H1 (cell line): ENCODE data around the gene SYNDIG1. TPM values are rescaled to one million over a fixed set of nuclear protein-coding genes. Genes with fewer than 3 reads are reported as not detected.

Experiments
- CTCF ChIA-PET: fragments of 300-600 bp; sonication (Branson Sonifier 250); formaldehyde crosslinking; loops from one replicate; lab custom pipeline; 2021; ENCODE audit not compliant: partially characterized antibody; lab: Charles Lee
- POLR2A ChIA-PET: fragments of 300-600 bp; sonication (Branson Sonifier 250); formaldehyde crosslinking; loops from one replicate; lab custom pipeline; 2021; ENCODE audit warnings: inconsistent platforms; ENCODE audit not compliant: partially characterized antibody; lab: Charles Lee
- DNase-seq, 2 experiments: peaks; one replicate each; pipeline versions ENCODE4 v3.0.0 to v3.0.0-alpha.2; 2010 to 2022; ENCODE audit warnings: low spot score in 2 of 2, low read depth in 1 of 2, mixed read lengths in 1 of 2
- FAIRE-seq: peaks from 2 replicates; lab custom pipeline; 2011; peaks lifted over from hg19 to GRCh38; lab: Jason Lieb, UNC
- H2AFZ ChIP-seq: 2 replicates; pipeline ENCODE4 v1.8.1; 2012; ENCODE audit warnings: low read length, inconsistent platforms
- H2AK5ac ChIP-seq: 2 replicates; pipeline ENCODE4 v1.6.1; 2013; ENCODE audit warnings: low read depth, low read length
- H2BK120ac ChIP-seq: replicated peaks from 2 replicates; pipeline ENCODE3; 2013; ENCODE audit warnings: low read depth, low read length, inconsistent platforms
- H2BK12ac ChIP-seq: 2 replicates; pipeline ENCODE4 v1.6.1; 2013; ENCODE audit warnings: low read depth, low read length
- H2BK15ac ChIP-seq: 2 replicates; pipeline ENCODE4 v1.6.1; 2013; ENCODE audit warnings: low read length
- H2BK20ac ChIP-seq: 2 replicates; pipeline ENCODE4 v1.6.1; 2013; ENCODE audit warnings: low read length
- H2BK5ac ChIP-seq: 2 replicates; pipeline ENCODE4 v1.6.1; 2013; ENCODE audit warnings: low read depth, low read length
- H3K14ac ChIP-seq: 2 replicates; pipeline ENCODE4 v1.6.1; 2013; ENCODE audit warnings: inconsistent platforms; ENCODE audit not compliant: insufficient read length
- H3K18ac ChIP-seq: 2 replicates; pipeline ENCODE4 v1.6.1; 2013; ENCODE audit warnings: low read length; ENCODE audit errors: extremely low read depth
- H3K23ac ChIP-seq: 2 replicates; pipeline ENCODE4 v1.6.1; 2013; ENCODE audit warnings: inconsistent platforms; ENCODE audit not compliant: insufficient read length
- H3K23me2 ChIP-seq: 2 replicates; pipeline ENCODE4 v1.6.1; 2013; ENCODE audit warnings: low read depth, low read length
- H3K27ac ChIP-seq: 2 replicates; pipeline ENCODE4 v1.6.1; 2011; ENCODE audit warnings: low read depth, low read length, inconsistent platforms
- H3K27me3 ChIP-seq, 4 experiments: replicated peaks in 1 of 4; 1 replicate in 1 of 4; 2 replicates in 3 of 4; pipeline versions ENCODE4 v1.6.1 to v1.8.1; 2011 to 2013; ENCODE audit warnings: low read length in 3 of 4, mild to moderate bottlenecking in 3 of 4, inconsistent platforms in 2 of 4, mixed read lengths in 2 of 4, moderate library complexity in 1 of 4; ENCODE audit not compliant: control insufficient read depth in 3 of 4, insufficient read depth in 3 of 4; ENCODE audit errors: extremely low read depth in 1 of 4
- H3K36me3 ChIP-seq, 4 experiments: 2 replicates each; pipeline versions ENCODE4 v1.6.1 to v1.8.1; 2011 to 2013; ENCODE audit warnings: mild to moderate bottlenecking in 4 of 4, low read length in 3 of 4, moderate library complexity in 2 of 4, control low read depth in 1 of 4, inconsistent platforms in 1 of 4; ENCODE audit not compliant: insufficient read depth in 4 of 4, control insufficient read depth in 2 of 4
- H3K4ac ChIP-seq: replicated peaks from 2 replicates; pipeline ENCODE3; 2013; ENCODE audit warnings: low read length, low read depth, mixed read lengths, inconsistent platforms; ENCODE audit not compliant: insufficient read length
- H3K4me1 ChIP-seq, 4 experiments: replicated peaks in 1 of 4; 1 replicate in 1 of 4; 2 replicates in 3 of 4; pipeline versions ENCODE4 v1.6.1 to v1.8.1; 2011 to 2013; ENCODE audit warnings: low read length in 3 of 4, inconsistent platforms in 2 of 4, mixed read lengths in 1 of 4; ENCODE audit not compliant: insufficient read depth in 4 of 4, control insufficient read depth in 3 of 4
- H3K4me2 ChIP-seq, 2 experiments: 2 replicates each; pipeline versions ENCODE4 v1.6.1 to v1.8.1; 2011 to 2013; ENCODE audit warnings: low read depth in 2 of 2, low read length in 2 of 2, control low read depth in 1 of 2, inconsistent platforms in 1 of 2, mild to moderate bottlenecking in 1 of 2; ENCODE audit not compliant: insufficient read depth in 1 of 2
- H3K4me3 ChIP-seq, 4 experiments: fragments of 200-600, 300-600 bp in 1 of 4; sonication (generic), shearing (Covaris generic), sonication (Bioruptor Twin) in 1 of 4; 2 replicates each; pipeline versions ENCODE4 v1.5.1 to v1.8.1; 2011 to 2016; ENCODE audit warnings: low read length in 4 of 4, low read depth in 3 of 4, control low read depth in 2 of 4, inconsistent platforms in 2 of 4, mild to moderate bottlenecking in 2 of 4, mixed read lengths in 1 of 4, moderate library complexity in 1 of 4; ENCODE audit not compliant: insufficient read depth in 2 of 4; ENCODE audit errors: extremely low read depth in 1 of 4
- H3K56ac ChIP-seq: replicated peaks from 2 replicates; pipeline ENCODE3; 2013; ENCODE audit warnings: low read depth, mild to moderate bottlenecking, mixed read lengths, low read length, inconsistent platforms; ENCODE audit not compliant: insufficient read length
- H3K79me1 ChIP-seq: 2 replicates; pipeline ENCODE4 v1.6.1; 2013; ENCODE audit warnings: low read depth, low read length, control low read depth
- H3K79me2 ChIP-seq, 2 experiments: 2 replicates each; pipeline versions ENCODE4 v1.6.1 to v1.8.1; 2012 to 2013; ENCODE audit warnings: low read length in 2 of 2, mild to moderate bottlenecking in 2 of 2, inconsistent platforms in 1 of 2; ENCODE audit not compliant: insufficient read depth in 2 of 2, control insufficient read depth in 1 of 2
- H3K9ac ChIP-seq, 4 experiments: replicated peaks in 1 of 4; 1 replicate in 1 of 4; 2 replicates in 3 of 4; pipeline versions ENCODE4 v1.6.1 to v1.8.1; 2011 to 2013; ENCODE audit warnings: low read depth in 3 of 4, low read length in 3 of 4, control low read depth in 2 of 4, mild to moderate bottlenecking in 2 of 4, moderate library complexity in 2 of 4, inconsistent platforms in 1 of 4; ENCODE audit errors: extremely low read depth in 1 of 4
- H3K9me3 ChIP-seq, 2 experiments: 2 replicates each; pipeline versions ENCODE4 v1.6.1 to v1.8.1; 2012 to 2013; ENCODE audit warnings: mild to moderate bottlenecking in 2 of 2, moderate library complexity in 2 of 2, control low read depth in 1 of 2, inconsistent platforms in 1 of 2, low read depth in 1 of 2, low read length in 1 of 2, mixed read lengths in 1 of 2; ENCODE audit not compliant: insufficient read depth in 2 of 2
- H4K20me1 ChIP-seq, 2 experiments: replicated peaks in 1 of 2; 2 replicates each; pipeline versions ENCODE3 to v1.8.1; 2011 to 2013; ENCODE audit warnings: inconsistent platforms in 2 of 2, low read length in 2 of 2, mild to moderate bottlenecking in 1 of 2; ENCODE audit not compliant: insufficient read depth in 2 of 2, control insufficient read depth in 1 of 2
- H4K5ac ChIP-seq: 2 replicates; pipeline ENCODE4 v1.6.1; 2013; ENCODE audit warnings: low read length, low read depth, mixed read lengths, inconsistent platforms; ENCODE audit not compliant: insufficient read length
- H4K8ac ChIP-seq: 2 replicates; pipeline ENCODE4 v1.8.0; 2013; ENCODE audit warnings: mild to moderate bottlenecking, moderate library complexity, low read length, inconsistent platforms; ENCODE audit not compliant: insufficient read depth; ENCODE audit errors: extremely low read depth
- H4K91ac ChIP-seq: replicated peaks from 2 replicates; pipeline ENCODE3; 2013; ENCODE audit warnings: low read length, mixed read lengths, inconsistent platforms; ENCODE audit not compliant: insufficient read length
- NANOG ChIP-seq: IDR thresholded peaks from 2 replicates; pipeline ENCODE4 v1.6.1; 2011; ENCODE audit warnings: low read length, low read depth, mild to moderate bottlenecking, inconsistent platforms; ENCODE audit not compliant: insufficient read depth, poor library complexity, severe bottlenecking
- WGBS, 2 experiments: shearing (Covaris generic) in 1 of 2; methylation state at CpG; one replicate each; pipeline versions ENCODE4 v1.1.6 to v1.1.7; 2013 to 2015; ENCODE audit warnings: low lambda C conversion rate in 2 of 2, mixed read lengths in 2 of 2, inconsistent platforms in 1 of 2, low coverage in 1 of 2, missing lambda C conversion rate in 1 of 2; ENCODE audit not compliant: insufficient replicate concordance in 2 of 2, insufficient coverage in 1 of 2, insufficient read length in 1 of 2; ENCODE audit errors: extremely low coverage in 1 of 2, missing lambda C conversion rate in 1 of 2; 5-methylcytosine and 5-hydroxymethylcytosine counted together
- polyA plus RNA-seq, 7 experiments: library from polyadenylated mRNA; depleted of rRNA in 3 of 7; stranded (reverse) in 5 of 7; unstranded in 2 of 7; fragments of >200 nt in 5 of 7; fragments of 200-250 nt in 2 of 7; gene quantifications; 1 replicate in 5 of 7; 2 replicates in 1 of 7; 4 replicates in 1 of 7; pipeline versions ENCODE4 v1.2.1 to v1.2.3, GENCODE V29; 2011 to 2013; ENCODE audit warnings: missing spikeins in 2 of 7, mixed read lengths in 2 of 7
- total RNA-seq: library from RNA; stranded (reverse); fragmentation: NEBNext Ultra II Directional; extraction: Animal tissue kit (Norgen Biotek cat#: 25700); gene quantifications from 2 replicates; pipeline ENCODE4 v1.2.1, GENCODE V29; 2021

SYNDIG1 gene
- total and polyA plus RNA-seq, 2 of the 8 experiments (the other 6 are each of a cell fraction or from before 2014, with no cell fraction given) = 6.5 to 7.8 TPM

- Histone ChIP-seq H3K18ac (no peak overlapping the region), H4K5ac (no peak overlapping the region), H2BK20ac (no peak overlapping the region), H4K91ac (no peak overlapping the region), H3K79me2 (0 out of 4 replicates have a peak, but pooled peaks cover 0 to 3% of the 10 kb centered on the region in 2 experiments), H3K4ac (no peak overlapping the region), H2AFZ (no peak overlapping the region), H3K36me3 (peaks cover 0 to 11% (median 4%) of the 10 kb centered on the region in 4 experiments; a peak in 4 of 8 replicates), H3K27me3 (no peaks in the 10 kb centered on the region), H3K27ac (no peak overlapping the region), H3K23ac (no peak overlapping the region), H2AK5ac (no peak overlapping the region), H3K56ac (no peak overlapping the region), H3K9ac (no peak overlapping the region), H3K14ac (no peak overlapping the region), H4K8ac (no peak overlapping the region), H3K4me1 (peaks cover 0 to 5% (median 2%) of the 10 kb centered on the region in 4 experiments; a peak in 2 of 7 replicates), H3K4me2 (no peak overlapping the region), H4K20me1 (peaks cover 0 to 1% of the 10 kb centered on the region in 2 experiments), H2BK5ac (no peak overlapping the region), H3K79me1 (no peaks in the 10 kb centered on the region; the same call in 1 of the 2 replicates), H2BK12ac (no peak overlapping the region), H2BK120ac (no peak overlapping the region), H3K23me2 (no peaks in the 10 kb centered on the region), H3K9me3 (0 out of 4 replicates have a peak, but pooled peaks cover 0 to 2% of the 10 kb centered on the region in 2 experiments), H3K4me3 (no peak overlapping the region), H2BK15ac (no peak overlapping the region)
- ChIA-PET CTCF (no interaction called here), POLR2A (interaction anchor here (0.8 kb wide), 1 partner anchor 30 kb away, joined by 3 read pairs; no protein-coding TSS in a partner anchor)
- FAIRE-seq = no peak
- DNase-seq = no peak
- TF ChIP-seq NANOG = no peak
- WGBS, 2 experiments = 86% methylated on average over 3 of the region's 3 CpGs; no CpG with 5 or more reads in 1 of the 2 experiments
These were observed 73.3 kb downstream of the SYNDIG1 start for GRCh38 chr20:24542721-24543120.
